ENCODE measurements around the gene SELENOH. TPM values are rescaled to one million over a fixed set of nuclear protein-coding genes. Genes with fewer than 3 reads are reported as not detected.

SELENOH gene
- total RNA-seq, 2 experiments from 2014 or later, result 48.0 to 48.5 TPM

- no peak overlapping the region for H3K27ac ChIP-seq (ENCODE audit: low read depth in 1 of 2, low read length in 2 of 2)
- no peaks in the 10 kb centered on the region for H3K9me3 ChIP-seq (ENCODE audit: control insufficient read depth in 1 of 2, insufficient read depth in 1 of 2, low read length in 2 of 2)
- intact Hi-C loops (cut with DNase I, micrococcal nuclease), result no loop called here
- H3K36me3 Mint-ChIP-seq (ENCODE audit: low read depth), result no peaks in the 10 kb centered on the region
- DNase-seq (no peak), ATAC-seq (ENCODE audit: poor library complexity) (no peak)
- H3K4me3 ChIP-seq (ENCODE audit: low read length), result no peak overlapping the region
- H3K9me3 Mint-ChIP-seq, result no peaks in the 10 kb centered on the region
- no peaks in the 10 kb centered on the region for H3K27me3 Mint-ChIP-seq
- no peak overlapping the region for H3K27ac Mint-ChIP-seq
- POLR2A ChIA-PET, result no interaction called here
- CTCF ChIA-PET, result no interaction called here
- H3K4me1 Mint-ChIP-seq (ENCODE audit: low read depth), result peaks cover 18% of the 10 kb centered on the region
- no peak for TF ChIP-seq CTCF (IDR thresholded peaks at IDR 0.05)
- no peaks in the 10 kb centered on the region for H3K36me3 ChIP-seq (ENCODE audit: insufficient read depth, low read length)
- H3K4me3 Mint-ChIP-seq, result no peak overlapping the region
- no peaks in the 10 kb centered on the region for H3K4me1 ChIP-seq (ENCODE audit: insufficient read depth, low read length)
- no peaks in the 10 kb centered on the region for H3K27me3 ChIP-seq (ENCODE audit: control insufficient read depth in 1 of 2, insufficient read depth in 2 of 2, low read length in 2 of 2)
These were observed 31.3 kb downstream of the SELENOH start for GRCh38 chr11:57772562-57772961.

DNA sequence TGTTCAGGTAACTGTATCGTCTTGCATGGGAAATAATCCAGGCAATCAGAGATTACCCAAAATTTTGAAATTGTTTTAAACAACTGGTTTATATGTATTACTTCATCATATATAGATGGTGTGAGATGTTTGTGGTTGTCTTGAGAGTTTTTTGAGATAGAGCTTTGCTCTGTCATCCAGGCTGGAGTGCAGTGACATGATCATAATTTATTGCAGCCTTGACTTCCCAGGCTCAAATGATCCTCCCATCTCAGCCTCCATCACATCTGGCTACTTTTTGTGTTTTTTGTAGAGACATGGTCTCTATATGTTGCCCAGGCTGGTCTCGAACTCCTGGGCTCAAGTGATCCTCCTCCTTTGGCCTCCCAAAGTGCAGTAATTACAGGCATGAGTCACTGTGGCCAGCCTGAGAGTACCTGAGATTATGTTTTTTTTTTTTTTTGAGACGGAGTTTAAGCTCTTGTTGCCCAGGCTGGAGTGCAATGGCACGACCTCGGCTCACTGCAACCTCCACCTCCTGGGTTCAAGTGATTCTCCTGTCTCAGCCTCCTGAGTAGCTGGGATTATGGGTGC, 31.8 kb downstream of the SELENOH start:
- no peak overlapping the region for H3K4me3 ChIP-seq (ENCODE audit: low read length)
- no peak for TF ChIP-seq CTCF (IDR thresholded peaks at IDR 0.05)
- Mint-ChIP-seq H3K27ac (no peak overlapping the region), H3K36me3 (ENCODE audit: low read depth) (no peaks in the 10 kb centered on the region), H3K4me3 (no peak overlapping the region), H3K27me3 (no peaks in the 10 kb centered on the region), H3K9me3 (no peaks in the 10 kb centered on the region), H3K4me1 (ENCODE audit: low read depth) (peaks cover 20% of the 10 kb centered on the region)
- ChIA-PET CTCF (no interaction called here), POLR2A (no interaction called here)
- H3K36me3 ChIP-seq (ENCODE audit: insufficient read depth, low read length), result no peaks in the 10 kb centered on the region
- no peaks in the 10 kb centered on the region for H3K27me3 ChIP-seq (ENCODE audit: control insufficient read depth in 1 of 2, insufficient read depth in 2 of 2, low read length in 2 of 2)
- no peaks in the 10 kb centered on the region for H3K9me3 ChIP-seq (ENCODE audit: control insufficient read depth in 1 of 2, insufficient read depth in 1 of 2, low read length in 2 of 2)
- DNase-seq (no peak), ATAC-seq (ENCODE audit: poor library complexity) (no peak)
- H3K4me1 ChIP-seq (ENCODE audit: insufficient read depth, low read length), result no peaks in the 10 kb centered on the region
- intact Hi-C loops (cut with DNase I, micrococcal nuclease), result no loop called here
- H3K27ac ChIP-seq (ENCODE audit: low read depth in 1 of 2, low read length in 2 of 2), result no peak overlapping the region

DNA sequence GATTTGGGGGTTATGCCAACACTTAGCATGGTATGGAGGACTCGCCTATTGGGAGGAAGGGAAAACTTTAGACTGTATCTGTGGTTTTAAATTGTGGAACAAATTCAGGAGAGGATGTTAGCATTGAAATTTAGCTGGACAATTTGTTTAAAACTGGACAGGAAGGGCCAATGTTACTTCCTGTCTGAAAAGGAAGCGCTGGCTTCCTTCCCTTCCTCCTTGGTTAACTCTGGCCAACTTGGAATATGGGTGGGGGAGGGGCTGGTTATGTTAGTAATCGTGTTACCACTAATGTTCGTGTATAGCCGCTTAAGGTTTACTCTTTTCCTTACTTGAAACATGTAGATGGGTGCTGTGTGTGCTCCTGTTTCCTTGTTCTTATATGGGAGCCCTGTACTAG, 34.2 kb downstream of the SELENOH start:
- Mint-ChIP-seq H3K36me3 (ENCODE audit: low read depth) (no peaks in the 10 kb centered on the region), H3K9me3 (no peaks in the 10 kb centered on the region), H3K27ac (no peak overlapping the region), H3K27me3 (no peaks in the 10 kb centered on the region), H3K4me1 (ENCODE audit: low read depth) (peaks cover 34% of the 10 kb centered on the region), H3K4me3 (no peak overlapping the region)
- ATAC-seq (ENCODE audit: poor library complexity), result no peak
- no peak overlapping the region for H3K27ac ChIP-seq (ENCODE audit: low read depth in 1 of 2, low read length in 2 of 2)
- ChIA-PET POLR2A (no interaction called here), CTCF (no interaction called here)
- intact Hi-C loops (cut with DNase I, micrococcal nuclease), result no loop called here
- no peak for DNase-seq
- no peaks in the 10 kb centered on the region for H3K9me3 ChIP-seq (ENCODE audit: control insufficient read depth in 1 of 2, insufficient read depth in 1 of 2, low read length in 2 of 2)
- no peaks in the 10 kb centered on the region for H3K27me3 ChIP-seq (ENCODE audit: control insufficient read depth in 1 of 2, insufficient read depth in 2 of 2, low read length in 2 of 2)
- no peaks in the 10 kb centered on the region for H3K4me1 ChIP-seq (ENCODE audit: insufficient read depth, low read length)
- H3K4me3 ChIP-seq (ENCODE audit: low read length), result no peak overlapping the region
- TF ChIP-seq CTCF (IDR thresholded peaks at IDR 0.05), result no peak
- H3K36me3 ChIP-seq (ENCODE audit: insufficient read depth, low read length), result no peaks in the 10 kb centered on the region

Measured in CD4-positive, alpha-beta T cell (primary cell).